ENCODE results near the gene SPOCK1. TPM values are rescaled to one million over a fixed set of nuclear protein-coding genes. Genes with fewer than 3 reads are reported as not detected.

SPOCK1 gene
- total and polyA plus RNA-seq, 4 donors: 0.07 to 0.18 (median 0.17) TPM; not detected in 1

DNA sequence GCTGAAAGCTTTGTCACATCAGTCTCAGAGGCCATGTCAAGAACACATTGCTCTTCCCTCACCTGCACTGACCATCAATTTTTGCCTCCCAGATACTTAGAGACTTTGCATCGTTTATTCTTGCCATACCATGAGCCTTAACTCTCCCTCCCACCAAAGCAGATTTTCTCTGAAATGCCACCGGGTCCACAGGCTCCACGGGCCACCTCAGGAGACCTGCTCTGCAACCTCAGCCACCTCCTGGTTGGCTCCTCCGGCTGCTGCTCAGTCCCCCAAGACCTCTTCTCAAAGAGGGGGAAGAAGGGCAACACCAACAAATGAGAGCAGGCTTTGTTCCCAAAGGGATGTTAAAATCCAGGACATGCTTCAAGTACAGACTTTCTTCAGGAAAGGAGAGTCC is 400.5 kb downstream of the SPOCK1 start:
- no peak overlapping the region for H3K4me3 ChIP-seq (ENCODE audit: low read depth in 1 of 3, low read length in 3 of 3)
- H3K9ac ChIP-seq (ENCODE audit: low read depth in 1 of 2, low read length in 2 of 2): no peak overlapping the region
- no peak overlapping the region for H3K27ac ChIP-seq (ENCODE audit: low read depth in 1 of 2, low read length in 2 of 2)
- no peaks in the 10 kb centered on the region for H3K4me1 ChIP-seq (ENCODE audit: control insufficient read depth in 4 of 4, insufficient read depth in 4 of 4, low read length in 3 of 4)
- no peaks in the 10 kb centered on the region for H3K27me3 ChIP-seq (ENCODE audit: control insufficient read depth in 4 of 4, insufficient read depth in 4 of 4, low read length in 3 of 4)
- H3K36me3 ChIP-seq (ENCODE audit: control insufficient read depth in 4 of 4, insufficient read depth in 3 of 4, low read depth in 1 of 4, low read length in 3 of 4): no peaks in the 10 kb centered on the region
- WGBS: 75% methylated on average over 4 of the region's 4 CpGs
- TF ChIP-seq NR2F2 (IDR thresholded peaks at IDR 0.05): no peak
- TF ChIP-seq, protein P1, sequence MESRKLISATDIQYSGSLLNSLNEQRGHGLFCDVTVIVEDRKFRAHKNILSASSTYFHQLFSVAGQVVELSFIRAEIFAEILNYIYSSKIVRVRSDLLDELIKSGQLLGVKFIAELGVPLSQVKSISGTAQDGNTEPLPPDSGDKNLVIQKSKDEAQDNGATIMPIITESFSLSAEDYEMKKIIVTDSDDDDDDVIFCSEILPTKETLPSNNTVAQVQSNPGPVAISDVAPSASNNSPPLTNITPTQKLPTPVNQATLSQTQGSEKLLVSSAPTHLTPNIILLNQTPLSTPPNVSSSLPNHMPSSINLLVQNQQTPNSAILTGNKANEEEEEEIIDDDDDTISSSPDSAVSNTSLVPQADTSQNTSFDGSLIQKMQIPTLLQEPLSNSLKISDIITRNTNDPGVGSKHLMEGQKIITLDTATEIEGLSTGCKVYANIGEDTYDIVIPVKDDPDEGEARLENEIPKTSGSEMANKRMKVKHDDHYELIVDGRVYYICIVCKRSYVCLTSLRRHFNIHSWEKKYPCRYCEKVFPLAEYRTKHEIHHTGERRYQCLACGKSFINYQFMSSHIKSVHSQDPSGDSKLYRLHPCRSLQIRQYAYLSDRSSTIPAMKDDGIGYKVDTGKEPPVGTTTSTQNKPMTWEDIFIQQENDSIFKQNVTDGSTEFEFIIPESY (IDR thresholded peaks at IDR 0.05): no peak
- TF ChIP-seq, protein P2, sequence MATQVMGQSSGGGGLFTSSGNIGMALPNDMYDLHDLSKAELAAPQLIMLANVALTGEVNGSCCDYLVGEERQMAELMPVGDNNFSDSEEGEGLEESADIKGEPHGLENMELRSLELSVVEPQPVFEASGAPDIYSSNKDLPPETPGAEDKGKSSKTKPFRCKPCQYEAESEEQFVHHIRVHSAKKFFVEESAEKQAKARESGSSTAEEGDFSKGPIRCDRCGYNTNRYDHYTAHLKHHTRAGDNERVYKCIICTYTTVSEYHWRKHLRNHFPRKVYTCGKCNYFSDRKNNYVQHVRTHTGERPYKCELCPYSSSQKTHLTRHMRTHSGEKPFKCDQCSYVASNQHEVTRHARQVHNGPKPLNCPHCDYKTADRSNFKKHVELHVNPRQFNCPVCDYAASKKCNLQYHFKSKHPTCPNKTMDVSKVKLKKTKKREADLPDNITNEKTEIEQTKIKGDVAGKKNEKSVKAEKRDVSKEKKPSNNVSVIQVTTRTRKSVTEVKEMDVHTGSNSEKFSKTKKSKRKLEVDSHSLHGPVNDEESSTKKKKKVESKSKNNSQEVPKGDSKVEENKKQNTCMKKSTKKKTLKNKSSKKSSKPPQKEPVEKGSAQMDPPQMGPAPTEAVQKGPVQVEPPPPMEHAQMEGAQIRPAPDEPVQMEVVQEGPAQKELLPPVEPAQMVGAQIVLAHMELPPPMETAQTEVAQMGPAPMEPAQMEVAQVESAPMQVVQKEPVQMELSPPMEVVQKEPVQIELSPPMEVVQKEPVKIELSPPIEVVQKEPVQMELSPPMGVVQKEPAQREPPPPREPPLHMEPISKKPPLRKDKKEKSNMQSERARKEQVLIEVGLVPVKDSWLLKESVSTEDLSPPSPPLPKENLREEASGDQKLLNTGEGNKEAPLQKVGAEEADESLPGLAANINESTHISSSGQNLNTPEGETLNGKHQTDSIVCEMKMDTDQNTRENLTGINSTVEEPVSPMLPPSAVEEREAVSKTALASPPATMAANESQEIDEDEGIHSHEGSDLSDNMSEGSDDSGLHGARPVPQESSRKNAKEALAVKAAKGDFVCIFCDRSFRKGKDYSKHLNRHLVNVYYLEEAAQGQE (IDR thresholded peaks at IDR 0.05): no peak
- no peak for TF ChIP-seq HNF4G (IDR thresholded peaks at IDR 0.05)
- no peak for TF ChIP-seq TAF1 (conservative IDR thresholded peaks at IDR 0.05)
- TF ChIP-seq, protein P3, sequence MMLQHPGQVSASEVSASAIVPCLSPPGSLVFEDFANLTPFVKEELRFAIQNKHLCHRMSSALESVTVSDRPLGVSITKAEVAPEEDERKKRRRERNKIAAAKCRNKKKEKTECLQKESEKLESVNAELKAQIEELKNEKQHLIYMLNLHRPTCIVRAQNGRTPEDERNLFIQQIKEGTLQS (IDR thresholded peaks at IDR 0.05): no peak
- no peak for TF ChIP-seq FOXA1 (IDR thresholded peaks at IDR 0.05)
- TF ChIP-seq YY1 (IDR thresholded peaks at IDR 0.05): no peak
- no peak for TF ChIP-seq SP1 (IDR thresholded peaks at IDR 0.05)
- TF ChIP-seq GABPA (IDR thresholded peaks at IDR 0.05 in 1 of 2, conservative IDR thresholded peaks at IDR 0.05 in 1 of 2): no peak
- TF ChIP-seq, protein P4, sequence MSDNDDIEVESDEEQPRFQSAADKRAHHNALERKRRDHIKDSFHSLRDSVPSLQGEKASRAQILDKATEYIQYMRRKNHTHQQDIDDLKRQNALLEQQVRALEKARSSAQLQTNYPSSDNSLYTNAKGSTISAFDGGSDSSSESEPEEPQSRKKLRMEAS (IDR thresholded peaks at IDR 0.05): no peak
- no peaks in the 10 kb centered on the region for H3K9me3 ChIP-seq (ENCODE audit: control insufficient read depth in 4 of 4, low read length in 3 of 4)
- DNase-seq (ENCODE audit: low spot score): no peak

DNA sequence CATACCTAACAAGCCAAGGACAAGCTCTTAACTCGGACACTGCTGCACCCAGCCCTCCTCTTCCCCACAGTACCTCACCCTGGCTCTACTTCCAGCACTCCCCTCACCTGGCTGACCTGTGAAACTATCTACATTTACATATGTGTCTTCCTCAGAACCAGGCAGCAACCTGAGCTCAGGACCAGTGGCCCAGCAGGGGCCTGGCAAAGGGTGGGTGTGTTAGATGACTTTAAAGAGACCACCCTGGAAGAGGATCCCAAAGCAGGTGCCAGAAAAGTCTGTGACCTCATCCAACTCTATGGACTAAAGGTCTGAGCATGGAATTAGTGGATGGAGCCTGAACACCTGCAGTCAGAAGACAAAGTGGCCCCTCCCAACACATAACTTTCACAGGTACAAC is 400.9 kb downstream of the SPOCK1 start:
- no peaks in the 10 kb centered on the region for H3K9me3 ChIP-seq (ENCODE audit: control insufficient read depth in 4 of 4, low read length in 3 of 4)
- WGBS: 33% methylated on average over 1 of the region's 1 CpG

More for the DNA sequence above, 400.9 kb downstream of the SPOCK1 start:
- no peak for DNase-seq (ENCODE audit: low spot score)
- no peak overlapping the region for H3K27ac ChIP-seq (ENCODE audit: low read depth in 1 of 2, low read length in 2 of 2)
- H3K27me3 ChIP-seq (ENCODE audit: control insufficient read depth in 4 of 4, insufficient read depth in 4 of 4, low read length in 3 of 4): no peaks in the 10 kb centered on the region
- H3K36me3 ChIP-seq (ENCODE audit: control insufficient read depth in 4 of 4, insufficient read depth in 3 of 4, low read depth in 1 of 4, low read length in 3 of 4): no peaks in the 10 kb centered on the region
- H3K9ac ChIP-seq (ENCODE audit: low read depth in 1 of 2, low read length in 2 of 2): no peak overlapping the region
- H3K4me3 ChIP-seq (ENCODE audit: low read depth in 1 of 3, low read length in 3 of 3): no peak overlapping the region
- no peak for TF ChIP-seq GABPA (IDR thresholded peaks at IDR 0.05 in 1 of 2, conservative IDR thresholded peaks at IDR 0.05 in 1 of 2)
- TF ChIP-seq, protein P3 (IDR thresholded peaks at IDR 0.05): no peak
- no peak for TF ChIP-seq YY1 (IDR thresholded peaks at IDR 0.05)
- no peak for TF ChIP-seq HNF4G (IDR thresholded peaks at IDR 0.05)
- TF ChIP-seq, protein P1 (IDR thresholded peaks at IDR 0.05): no peak
- no peak for TF ChIP-seq FOXA1 (IDR thresholded peaks at IDR 0.05)
- no peak for TF ChIP-seq FOXA2 (IDR thresholded peaks at IDR 0.05)
- TF ChIP-seq SP1 (IDR thresholded peaks at IDR 0.05): no peak
- no peak for TF ChIP-seq JUND (IDR thresholded peaks at IDR 0.05)
- TF ChIP-seq NR2F2 (IDR thresholded peaks at IDR 0.05): no peak
- H3K4me1 ChIP-seq (ENCODE audit: control insufficient read depth in 4 of 4, insufficient read depth in 4 of 4, low read length in 3 of 4): no peaks in the 10 kb centered on the region
